Measurements from ENCODE around the gene CLPSL1.
"Not testable (repeated sequence)": the region's sequence is repeated elsewhere in the genome, so short reads cannot be mapped to it uniquely, and the experiment has no call there.

Gene CLPSL1

GRCh38 chr6:35780719-35781118, at the start of gene CLPSL1:
TSS of gene CLPSL1 (plus strand) at chr6:35781019. CDS start at chr6:35781111, 92 bp downstream.
- no peak for DNase-seq

- peak; percentile 75 to 82 for DNase-seq
These were observed 49.4 kb upstream of the CLPSL1 start for GRCh38 chr6:35731414-35731735.

GRCh38 chr6:35731736-35732532, 48.9 kb upstream of the CLPSL1 start:
- DNase-seq = peak; percentile 62 to 70

GRCh38 chr6:35733633-35734032, 47.2 kb upstream of the CLPSL1 start:
- no peak for DNase-seq

- DNase-seq = not testable (repeated sequence)
These were observed 46.5 kb upstream of the CLPSL1 start for GRCh38 chr6:35734319-35734718.

GRCh38 chr6:35735452-35735851, 45.4 kb upstream of the CLPSL1 start:
- DNase-seq = no peak

GRCh38 chr6:35736253-35736894, 44.4 kb upstream of the CLPSL1 start:
- peak; percentile 23 to 50 for DNase-seq

- DNase-seq = no peak
These were observed 43.8 kb upstream of the CLPSL1 start, which contains the start of gene ARMC12 for GRCh38 chr6:35736982-35737412. TSS of gene ARMC12 (plus strand) at chr6:35737032. CDS start at chr6:35737109, 77 bp downstream.

- peak; percentile 51 to 62 for DNase-seq
These were observed 43.2 kb upstream of the CLPSL1 start for GRCh38 chr6:35737413-35738211.

- no peak for DNase-seq
These were observed 40.9 kb upstream of the CLPSL1 start for GRCh38 chr6:35739645-35740524.

GRCh38 chr6:35742842-35743241, 38.0 kb upstream of the CLPSL1 start:
- no peak for DNase-seq

- no peak for DNase-seq
These were observed 35.3 kb upstream of the CLPSL1 start for GRCh38 chr6:35745509-35745908.

GRCh38 chr6:35746516-35746915, 34.3 kb upstream of the CLPSL1 start:
- no peak for DNase-seq

GRCh38 chr6:35747877-35748276, 32.9 kb upstream of the CLPSL1 start:
- no peak for DNase-seq

- DNase-seq = no peak
These were observed 30.3 kb upstream of the CLPSL1 start for GRCh38 chr6:35750557-35750956.

- no peak for DNase-seq
These were observed 29.2 kb upstream of the CLPSL1 start for GRCh38 chr6:35751594-35751993.

- no peak for DNase-seq
These were observed 28.5 kb upstream of the CLPSL1 start for GRCh38 chr6:35752330-35752729.

- no peak for DNase-seq
These were observed 26.2 kb upstream of the CLPSL1 start for GRCh38 chr6:35754452-35755277.

GRCh38 chr6:35755278-35755924, 25.4 kb upstream of the CLPSL1 start:
- no peak for DNase-seq

GRCh38 chr6:35757456-35758123, 23.2 kb upstream of the CLPSL1 start:
- peak in 1 of 2 experiments; percentile 19 for DNase-seq
